NCI-H345 (cell line): Measurements from ENCODE around the gene PRKG1.
"Not testable (repeated sequence)": the region's sequence is repeated elsewhere in the genome, so short reads cannot be mapped to it uniquely, and the experiment has no call there.

Experiments used
- DNase-seq: peaks from one replicate; lab custom pipeline; 2025; lab: John Stamatoyannopoulos, UW

PRKG1 gene

GRCh38 chr10:51427758-51428157 lies 353.5 kb downstream of the PRKG1 start:
- no peak for DNase-seq

DNA sequence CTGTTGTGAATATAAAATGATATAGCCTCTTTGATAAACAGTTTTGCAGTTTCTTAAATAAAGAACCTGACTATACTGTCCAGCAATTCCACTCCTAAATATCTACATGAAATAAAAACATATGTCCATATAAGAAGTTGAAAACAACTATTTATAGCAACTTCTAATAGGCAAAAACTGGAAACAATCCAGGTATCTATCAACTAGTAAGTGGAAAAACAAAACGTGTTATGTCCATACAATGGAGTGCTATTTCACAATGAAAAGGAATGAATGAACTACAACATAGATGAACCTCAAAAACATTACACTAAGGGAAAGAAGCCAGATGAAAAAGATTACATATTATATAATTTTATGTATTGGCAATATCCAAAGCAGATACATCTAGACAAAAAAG lies 356.2 kb downstream of the PRKG1 start:
- no peak for DNase-seq

DNA sequence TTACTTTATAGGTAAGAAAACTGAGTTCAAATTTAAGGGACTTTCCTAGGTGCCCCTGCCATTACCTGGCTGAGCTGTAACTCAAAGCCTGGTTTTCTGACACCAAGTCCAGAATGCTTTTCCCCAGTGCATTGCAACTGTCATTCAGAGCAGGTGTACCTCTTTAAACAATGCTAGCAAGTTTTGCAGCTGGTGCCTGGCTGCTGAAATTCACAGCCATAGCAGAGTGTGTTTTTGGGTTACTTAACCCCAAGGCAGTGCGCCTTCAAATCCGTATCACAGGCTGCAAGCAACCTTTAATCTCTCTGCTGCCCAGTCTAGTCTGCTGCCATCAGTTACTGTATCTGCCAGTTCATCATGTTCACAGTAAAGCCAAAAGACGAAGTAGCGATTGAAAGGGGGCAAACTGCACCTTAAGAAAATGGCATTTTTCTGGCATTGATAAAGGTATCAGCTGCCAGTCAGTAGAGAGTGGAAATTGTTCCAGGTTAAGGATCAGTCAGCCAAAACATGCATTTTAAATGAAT lies 359.7 kb downstream of the PRKG1 start:
- no peak for DNase-seq

DNA sequence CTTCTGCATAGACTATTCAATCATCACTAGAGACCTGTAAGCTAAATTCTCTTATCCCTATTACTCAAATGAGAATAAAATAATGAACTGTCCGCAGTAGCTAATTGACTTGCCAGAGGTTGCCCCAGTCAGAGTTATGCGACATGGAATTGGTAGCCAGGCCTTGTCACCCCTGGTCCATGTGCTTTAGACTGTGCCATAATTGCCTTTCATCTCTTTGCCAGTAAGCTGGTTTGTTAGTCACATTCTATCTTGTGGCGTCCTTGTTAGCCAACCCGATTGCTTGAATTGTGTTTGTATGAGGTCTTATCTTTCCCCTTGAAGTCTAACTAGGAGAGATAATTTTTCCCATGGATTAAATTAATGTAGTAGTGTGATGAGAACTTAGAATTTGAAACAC lies 362.5 kb downstream of the PRKG1 start:
- no peak for DNase-seq

DNA sequence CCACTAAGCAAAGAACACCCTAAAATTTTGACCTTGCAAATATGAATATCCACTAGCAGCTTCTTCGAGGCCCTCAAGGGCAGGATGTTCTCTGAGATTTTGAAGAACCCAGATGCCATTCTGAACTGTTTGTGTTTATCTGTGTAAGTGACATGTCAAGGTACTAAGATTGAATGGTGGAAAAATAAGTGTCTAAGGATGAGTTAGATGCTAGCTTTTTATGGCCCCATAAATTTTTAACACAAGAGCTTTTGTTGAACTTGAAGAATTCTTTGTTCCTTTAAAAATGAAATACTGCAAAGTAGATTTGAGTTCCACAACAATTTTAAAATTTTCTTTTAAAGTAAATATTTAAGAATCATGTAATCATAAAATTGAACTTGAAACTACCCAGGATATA lies 365.4 kb downstream of the PRKG1 start:
- no peak for DNase-seq

- DNase-seq = no peak
These were observed 371.3 kb downstream of the PRKG1 start for GRCh38 chr10:51445588-51445987.

- no peak for DNase-seq
These were observed 372.8 kb downstream of the PRKG1 start for GRCh38 chr10:51447119-51447518.

GRCh38 chr10:51455762-51456161 lies 381.5 kb downstream of the PRKG1 start:
- not testable (repeated sequence) for DNase-seq

DNA sequence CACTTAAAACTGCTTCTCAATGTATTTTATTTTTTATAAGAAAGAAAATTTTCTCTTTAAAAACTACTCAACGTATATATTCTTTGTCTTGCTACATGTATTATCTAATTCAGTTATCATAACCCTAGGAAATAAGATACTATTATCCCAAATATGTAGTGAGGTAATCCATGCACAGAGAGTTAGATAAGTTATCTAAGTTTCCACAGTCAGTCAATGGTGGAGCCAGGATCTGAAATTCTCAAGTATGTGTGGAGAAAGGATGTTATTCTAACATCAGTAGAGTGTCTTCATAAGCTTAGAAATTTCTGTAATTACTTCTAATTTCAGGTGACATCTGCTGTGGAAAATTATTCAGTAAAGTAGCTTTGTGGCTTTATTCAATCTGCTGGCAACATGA lies 385.2 kb downstream of the PRKG1 start:
- no peak for DNase-seq

GRCh38 chr10:51462076-51462779 lies 387.9 kb downstream of the PRKG1 start:
- DNase-seq = no peak

DNA sequence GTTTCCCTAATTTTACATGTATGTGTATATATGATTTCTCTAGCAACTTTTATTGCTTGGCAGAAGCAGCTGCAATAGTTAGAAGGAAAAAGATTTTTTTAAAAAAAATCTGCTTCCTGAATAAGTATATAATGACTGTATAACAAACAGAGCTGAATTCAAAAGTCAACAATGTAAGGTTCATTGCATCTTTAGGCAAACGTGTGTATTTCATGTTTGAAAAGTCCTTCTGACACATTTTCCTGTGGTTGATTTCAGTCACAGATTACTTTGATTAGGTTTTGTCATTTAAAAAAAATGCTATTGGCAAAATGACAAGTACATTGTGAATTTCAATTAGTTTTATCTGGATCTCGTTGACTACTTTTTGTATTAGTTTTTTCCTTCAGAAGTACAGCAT lies 394.1 kb downstream of the PRKG1 start:
- no peak for DNase-seq

- DNase-seq = no peak
These were observed 395.4 kb downstream of the PRKG1 start for GRCh38 chr10:51469686-51470085.

GRCh38 chr10:51471271-51471670 lies 397.0 kb downstream of the PRKG1 start:
- no peak for DNase-seq

DNA sequence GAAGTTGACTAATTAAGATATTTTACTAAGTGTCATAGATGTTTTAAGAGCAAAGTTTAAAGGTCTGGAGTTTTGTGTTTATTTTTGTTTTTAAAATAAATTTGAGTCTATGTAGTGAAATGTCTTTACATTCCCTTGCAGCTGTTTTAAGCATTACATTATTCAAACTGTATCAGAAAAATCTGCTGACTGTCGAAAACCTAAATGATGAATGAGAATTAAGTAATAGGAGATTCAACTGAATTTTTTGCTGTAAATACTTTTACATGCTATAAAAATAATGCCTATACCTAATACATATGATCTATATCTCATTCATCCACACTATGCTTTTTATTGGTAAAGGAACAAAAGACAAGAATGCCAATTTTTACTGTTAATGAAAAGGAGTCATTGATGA lies 397.9 kb downstream of the PRKG1 start:
- no peak for DNase-seq

- DNase-seq = no peak
These were observed 405.4 kb downstream of the PRKG1 start for GRCh38 chr10:51479711-51480110.

- DNase-seq = no peak
These were observed 411.4 kb downstream of the PRKG1 start for GRCh38 chr10:51485668-51486067.

- DNase-seq = no peak
These were observed 413.3 kb downstream of the PRKG1 start for GRCh38 chr10:51487576-51487975.

GRCh38 chr10:51488766-51489408 lies 414.6 kb downstream of the PRKG1 start:
- DNase-seq = no peak

- no peak for DNase-seq
These were observed 424.1 kb downstream of the PRKG1 start for GRCh38 chr10:51498424-51498823.

GRCh38 chr10:51501396-51501795 lies 427.1 kb downstream of the PRKG1 start:
- DNase-seq = no peak

DNA sequence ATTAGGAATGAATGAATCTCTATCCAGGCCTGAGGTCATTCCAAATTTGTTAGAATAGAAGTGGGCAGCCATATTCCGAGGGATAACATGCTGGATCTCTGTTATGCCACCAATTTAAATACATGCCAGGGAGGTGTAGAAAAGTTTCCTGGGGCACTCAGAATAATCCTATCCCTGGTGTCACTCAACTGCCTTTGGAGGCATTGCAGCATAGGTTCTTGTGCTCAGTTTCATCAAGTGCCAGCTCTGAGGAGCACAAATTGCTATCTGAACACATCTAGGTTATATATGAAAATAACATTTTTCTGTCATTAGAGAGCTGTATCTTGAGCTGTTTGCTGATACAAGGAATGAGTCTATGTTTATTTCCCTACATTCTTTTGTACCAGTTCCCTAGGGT lies 427.8 kb downstream of the PRKG1 start:
- DNase-seq = no peak

GRCh38 chr10:51503378-51503777 lies 429.1 kb downstream of the PRKG1 start:
- DNase-seq = no peak

DNA sequence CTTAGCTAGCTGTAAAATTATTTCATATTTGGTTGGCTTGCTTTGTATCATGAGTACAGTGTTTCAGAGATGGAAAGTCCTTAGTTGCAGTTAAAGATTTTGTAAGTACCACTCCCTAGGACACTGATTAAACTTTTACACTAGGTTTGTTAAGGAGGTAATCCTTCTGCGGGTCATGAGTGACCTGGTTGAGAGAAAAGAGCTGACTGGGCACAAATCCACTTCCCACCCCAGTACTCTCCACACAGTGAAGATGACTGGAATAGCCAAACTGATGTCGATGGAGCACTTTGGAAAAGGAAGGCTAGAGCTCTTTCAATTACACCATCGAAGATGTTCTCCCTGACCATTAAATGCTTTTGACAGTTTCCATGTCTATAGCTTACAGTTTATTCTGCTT lies 433.2 kb downstream of the PRKG1 start:
- no peak for DNase-seq

DNA sequence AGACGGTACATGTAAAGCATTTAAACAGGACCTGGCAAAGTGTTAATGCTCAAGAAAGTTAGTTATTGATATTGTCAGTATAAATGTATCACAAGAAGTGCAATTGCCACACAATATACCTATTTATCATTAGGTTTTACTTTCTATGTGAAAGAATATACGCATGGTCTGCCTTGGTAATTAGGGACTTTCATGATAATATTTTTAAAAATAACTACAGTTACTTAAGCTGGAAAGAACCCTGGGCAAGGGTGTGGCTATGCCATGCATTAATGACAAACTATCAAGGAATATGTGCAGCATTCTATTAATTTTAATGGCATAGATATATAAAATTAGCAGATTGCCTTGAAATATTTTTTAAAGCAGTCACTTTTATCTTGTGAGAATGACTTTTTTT lies 433.9 kb downstream of the PRKG1 start:
- DNase-seq = no peak
